Measurements from ENCODE around the gene SH3BGRL3.

The SH3BGRL3 gene

GRCh38 chr1:26287033-26287711, 7.3 kb downstream of the SH3BGRL3 start:
- no peak for TF ChIP-seq CTCF (IDR thresholded peaks at IDR 0.05; ENCODE audit: insufficient read depth, low read length, poor library complexity, severe bottlenecking)
- Histone ChIP-seq H3K36me3 (ENCODE audit: control insufficient read depth, insufficient read depth, low read length) (peaks cover 2% of the 10 kb centered on the region; the same call in 1 of the 2 replicates), H3K4me3 (replicated peaks; ENCODE audit: low read depth, low read length) (no peak overlapping the region), H3K27me3 (replicated peaks; ENCODE audit: control insufficient read depth, insufficient read depth, low read length) (no peaks in the 10 kb centered on the region)
- peak; percentile 71 for DNase-seq (ENCODE audit: extremely low read depth, insufficient read length)

- no peaks in the 10 kb centered on the region for H3K36me3 ChIP-seq (ENCODE audit: control insufficient read depth, insufficient read depth, low read length)
- no peaks in the 10 kb centered on the region for H3K27me3 ChIP-seq (replicated peaks; ENCODE audit: control insufficient read depth, insufficient read depth, low read length)
- no peak overlapping the region for H3K4me3 ChIP-seq (replicated peaks; ENCODE audit: low read depth, low read length)
- no peak for TF ChIP-seq CTCF (IDR thresholded peaks at IDR 0.05; ENCODE audit: insufficient read depth, low read length, poor library complexity, severe bottlenecking)
- no peak for DNase-seq (ENCODE audit: extremely low read depth, insufficient read length)
Measured at GRCh38 chr1:26287811-26288210, 7.9 kb downstream of the SH3BGRL3 start.

- Histone ChIP-seq H3K27me3 (replicated peaks; ENCODE audit: control insufficient read depth, insufficient read depth, low read length) (no peaks in the 10 kb centered on the region), H3K4me3 (replicated peaks; ENCODE audit: low read depth, low read length) (no peak overlapping the region), H3K36me3 (ENCODE audit: control insufficient read depth, insufficient read depth, low read length) (no peaks in the 10 kb centered on the region)
- DNase-seq (ENCODE audit: extremely low read depth, insufficient read length), result peak; percentile 63
- no peak for TF ChIP-seq CTCF (IDR thresholded peaks at IDR 0.05; ENCODE audit: insufficient read depth, low read length, poor library complexity, severe bottlenecking)
Measured at GRCh38 chr1:26288311-26288941, 8.5 kb downstream of the SH3BGRL3 start.

GRCh38 chr1:26289158-26290059, 9.5 kb downstream of the SH3BGRL3 start:
- peak; percentile 76 for DNase-seq (ENCODE audit: extremely low read depth, insufficient read length)
- no peak for TF ChIP-seq CTCF (IDR thresholded peaks at IDR 0.05; ENCODE audit: insufficient read depth, low read length, poor library complexity, severe bottlenecking)
- Histone ChIP-seq H3K27me3 (replicated peaks; ENCODE audit: control insufficient read depth, insufficient read depth, low read length) (no peaks in the 10 kb centered on the region), H3K36me3 (ENCODE audit: control insufficient read depth, insufficient read depth, low read length) (no peaks in the 10 kb centered on the region), H3K4me3 (replicated peaks; ENCODE audit: low read depth, low read length) (no peak overlapping the region)

GRCh38 chr1:26290122-26290881, 10.4 kb downstream of the SH3BGRL3 start:
- no peak overlapping the region for H3K4me3 ChIP-seq (replicated peaks; ENCODE audit: low read depth, low read length)
- DNase-seq (ENCODE audit: extremely low read depth, insufficient read length), result no peak

More at GRCh38 chr1:26290122-26290881, 10.4 kb downstream of the SH3BGRL3 start:
- no peak for TF ChIP-seq CTCF (IDR thresholded peaks at IDR 0.05; ENCODE audit: insufficient read depth, low read length, poor library complexity, severe bottlenecking)
- H3K27me3 ChIP-seq (replicated peaks; ENCODE audit: control insufficient read depth, insufficient read depth, low read length), result no peaks in the 10 kb centered on the region
- no peaks in the 10 kb centered on the region for H3K36me3 ChIP-seq (ENCODE audit: control insufficient read depth, insufficient read depth, low read length)

All from GM06990 (cell line).